ENCODE data around the gene RAP2A.

DNA sequence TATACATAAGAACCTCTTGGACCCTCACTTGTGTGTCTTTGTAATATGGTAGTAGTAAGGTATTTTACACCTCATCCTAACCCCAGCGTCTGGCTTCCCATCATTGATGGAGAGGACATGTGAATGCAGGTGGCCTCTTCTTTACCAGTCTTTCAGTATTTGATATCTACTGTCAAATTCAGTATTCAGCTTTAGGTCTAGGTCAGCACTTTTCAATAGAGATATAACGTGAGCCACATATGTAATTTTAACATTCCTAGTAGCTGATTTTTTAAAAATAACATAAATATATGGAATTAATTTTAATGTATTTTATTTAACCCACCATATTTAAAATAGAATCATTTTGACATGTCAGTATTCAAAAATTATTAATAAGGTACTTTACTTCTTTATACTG lies 2.9 kb downstream of the RAP2A start:
- TF ChIP-seq, protein P1, sequence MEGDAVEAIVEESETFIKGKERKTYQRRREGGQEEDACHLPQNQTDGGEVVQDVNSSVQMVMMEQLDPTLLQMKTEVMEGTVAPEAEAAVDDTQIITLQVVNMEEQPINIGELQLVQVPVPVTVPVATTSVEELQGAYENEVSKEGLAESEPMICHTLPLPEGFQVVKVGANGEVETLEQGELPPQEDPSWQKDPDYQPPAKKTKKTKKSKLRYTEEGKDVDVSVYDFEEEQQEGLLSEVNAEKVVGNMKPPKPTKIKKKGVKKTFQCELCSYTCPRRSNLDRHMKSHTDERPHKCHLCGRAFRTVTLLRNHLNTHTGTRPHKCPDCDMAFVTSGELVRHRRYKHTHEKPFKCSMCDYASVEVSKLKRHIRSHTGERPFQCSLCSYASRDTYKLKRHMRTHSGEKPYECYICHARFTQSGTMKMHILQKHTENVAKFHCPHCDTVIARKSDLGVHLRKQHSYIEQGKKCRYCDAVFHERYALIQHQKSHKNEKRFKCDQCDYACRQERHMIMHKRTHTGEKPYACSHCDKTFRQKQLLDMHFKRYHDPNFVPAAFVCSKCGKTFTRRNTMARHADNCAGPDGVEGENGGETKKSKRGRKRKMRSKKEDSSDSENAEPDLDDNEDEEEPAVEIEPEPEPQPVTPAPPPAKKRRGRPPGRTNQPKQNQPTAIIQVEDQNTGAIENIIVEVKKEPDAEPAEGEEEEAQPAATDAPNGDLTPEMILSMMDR (IDR thresholded peaks at IDR 0.05; ENCODE audit: low read length), result no peak
- TF ChIP-seq EZH2 (IDR thresholded peaks at IDR 0.05; ENCODE audit: borderline replicate concordance, low read length), result no peak
